Stimulated activated CD4-positive, alpha-beta T cell treated with anti-CD3 and anti-CD28 coated beads, Interleukin-2, amount 100 ng/mL, for 4 hours (primary cell): ENCODE measurements around the gene NFATC1.

Experiments used
- DNase-seq: peaks from one replicate; pipeline ENCODE4 v3.0.0-alpha.2; 2020; ENCODE audit warnings: low read depth

Gene NFATC1

GRCh38 chr18:79575891-79576685, 180.4 kb downstream of the NFATC1 start:
- DNase-seq = no peak

- DNase-seq = no peak
Observed at GRCh38 chr18:79576686-79577351, 181.1 kb downstream of the NFATC1 start.

GRCh38 chr18:79577451-79578395, 182.0 kb downstream of the NFATC1 start:
- no peak for DNase-seq

- no peak for DNase-seq
Observed at GRCh38 chr18:79578396-79579260, 182.9 kb downstream of the NFATC1 start.
